NCI-H2107 treated with DMSO at 0.1 percent for 48 hours (cell line): ENCODE results near the gene SUCO.
A peak's percentile ranks its signal among the peaks of the same experiment; 100 is the strongest.
"Not testable (repeated sequence)": the region's sequence is repeated elsewhere in the genome, so short reads cannot be mapped to it uniquely, and the experiment has no call there.

ENCODE experiments used
- DNase-seq: peaks from one replicate; lab custom pipeline; 2025; ENCODE audit not compliant: unreplicated experiment; lab: John Stamatoyannopoulos, UW

The SUCO gene

GRCh38 chr1:172532700-172533512, at the start of gene SUCO:
SUCO (plus strand) TSS chr1:172533150; CDS start chr1:172533436, 286 bp downstream.
- DNase-seq = peak; percentile 98

- DNase-seq = no peak
These were observed 49.5 kb upstream of the SUCO start for GRCh38 chr1:172483448-172483847.

- DNase-seq = no peak
These were observed 48.7 kb upstream of the SUCO start for GRCh38 chr1:172484252-172484651.

- no peak for DNase-seq
These were observed 47.3 kb upstream of the SUCO start for GRCh38 chr1:172485626-172486025.

- DNase-seq = no peak
These were observed 46.0 kb upstream of the SUCO start for GRCh38 chr1:172486805-172487454.

GRCh38 chr1:172487550-172487949, 45.4 kb upstream of the SUCO start:
- no peak for DNase-seq

- no peak for DNase-seq
These were observed 44.6 kb upstream of the SUCO start for GRCh38 chr1:172488393-172488792.

- DNase-seq = no peak
These were observed 43.1 kb upstream of the SUCO start for GRCh38 chr1:172489847-172490246.

- DNase-seq = no peak
These were observed 40.5 kb upstream of the SUCO start for GRCh38 chr1:172492421-172492820.

- DNase-seq = no peak
These were observed 38.8 kb upstream of the SUCO start for GRCh38 chr1:172494166-172494565.

GRCh38 chr1:172496127-172496526, 36.8 kb upstream of the SUCO start:
- not testable (repeated sequence) for DNase-seq

- no peak for DNase-seq
These were observed 36.3 kb upstream of the SUCO start for GRCh38 chr1:172496678-172497077.

GRCh38 chr1:172497230-172497629, 35.7 kb upstream of the SUCO start:
- no peak for DNase-seq

GRCh38 chr1:172498857-172499256, 34.1 kb upstream of the SUCO start:
- DNase-seq = no peak

- no peak for DNase-seq
These were observed 33.3 kb upstream of the SUCO start for GRCh38 chr1:172499636-172500141.

GRCh38 chr1:172500207-172500606, 32.7 kb upstream of the SUCO start:
- DNase-seq = no peak

GRCh38 chr1:172507741-172508140, 25.2 kb upstream of the SUCO start:
- no peak for DNase-seq

GRCh38 chr1:172510479-172510878, 22.5 kb upstream of the SUCO start:
- no peak for DNase-seq

- no peak for DNase-seq
These were observed 20.4 kb upstream of the SUCO start for GRCh38 chr1:172512591-172512990.

- DNase-seq = no peak
These were observed 19.5 kb upstream of the SUCO start for GRCh38 chr1:172513479-172513878.

- DNase-seq = no peak
These were observed 18.8 kb upstream of the SUCO start for GRCh38 chr1:172514108-172514507.

- no peak for DNase-seq
These were observed 17.5 kb upstream of the SUCO start for GRCh38 chr1:172515436-172515835.
